PFSK-1 (cell line): ENCODE data around the gene CAMLG.

ENCODE experiments used
- POLR2AphosphoS5 ChIP-seq: IDR thresholded peaks from 2 replicates; pipeline ENCODE4 v1.6.1; 2012; ENCODE audit warnings: low read depth, mild to moderate bottlenecking, control low read depth, low read length, moderate library complexity
- SIN3A ChIP-seq: IDR thresholded peaks from 2 replicates; pipeline ENCODE4 v1.6.1; 2012; ENCODE audit warnings: mild to moderate bottlenecking, low read length, moderate library complexity, borderline replicate concordance; ENCODE audit not compliant: insufficient read depth
- TAF1 ChIP-seq: IDR thresholded peaks from 2 replicates; pipeline ENCODE4 v1.6.1; 2012; ENCODE audit warnings: low read length, control low read depth, borderline replicate concordance; ENCODE audit not compliant: insufficient read depth
- TF ChIP-seq, protein P1 (sequence below), 2 experiments: IDR thresholded peaks; 2 replicates each; pipeline versions ENCODE4 v1.6.1 to v1.8.0; 2011 to 2012; ENCODE audit warnings: low read depth in 2 of 2, low read length in 2 of 2, control low read depth in 1 of 2, inconsistent platforms in 1 of 2, mild to moderate bottlenecking in 1 of 2, moderate library complexity in 1 of 2; ENCODE audit not compliant: insufficient read depth in 1 of 2

GRCh38 chr5:134732819-134733218 lies 5.5 kb upstream of the CAMLG start:
- TF ChIP-seq POLR2AphosphoS5, result no peak
- no peak for TF ChIP-seq TAF1
- TF ChIP-seq, protein P1, sequence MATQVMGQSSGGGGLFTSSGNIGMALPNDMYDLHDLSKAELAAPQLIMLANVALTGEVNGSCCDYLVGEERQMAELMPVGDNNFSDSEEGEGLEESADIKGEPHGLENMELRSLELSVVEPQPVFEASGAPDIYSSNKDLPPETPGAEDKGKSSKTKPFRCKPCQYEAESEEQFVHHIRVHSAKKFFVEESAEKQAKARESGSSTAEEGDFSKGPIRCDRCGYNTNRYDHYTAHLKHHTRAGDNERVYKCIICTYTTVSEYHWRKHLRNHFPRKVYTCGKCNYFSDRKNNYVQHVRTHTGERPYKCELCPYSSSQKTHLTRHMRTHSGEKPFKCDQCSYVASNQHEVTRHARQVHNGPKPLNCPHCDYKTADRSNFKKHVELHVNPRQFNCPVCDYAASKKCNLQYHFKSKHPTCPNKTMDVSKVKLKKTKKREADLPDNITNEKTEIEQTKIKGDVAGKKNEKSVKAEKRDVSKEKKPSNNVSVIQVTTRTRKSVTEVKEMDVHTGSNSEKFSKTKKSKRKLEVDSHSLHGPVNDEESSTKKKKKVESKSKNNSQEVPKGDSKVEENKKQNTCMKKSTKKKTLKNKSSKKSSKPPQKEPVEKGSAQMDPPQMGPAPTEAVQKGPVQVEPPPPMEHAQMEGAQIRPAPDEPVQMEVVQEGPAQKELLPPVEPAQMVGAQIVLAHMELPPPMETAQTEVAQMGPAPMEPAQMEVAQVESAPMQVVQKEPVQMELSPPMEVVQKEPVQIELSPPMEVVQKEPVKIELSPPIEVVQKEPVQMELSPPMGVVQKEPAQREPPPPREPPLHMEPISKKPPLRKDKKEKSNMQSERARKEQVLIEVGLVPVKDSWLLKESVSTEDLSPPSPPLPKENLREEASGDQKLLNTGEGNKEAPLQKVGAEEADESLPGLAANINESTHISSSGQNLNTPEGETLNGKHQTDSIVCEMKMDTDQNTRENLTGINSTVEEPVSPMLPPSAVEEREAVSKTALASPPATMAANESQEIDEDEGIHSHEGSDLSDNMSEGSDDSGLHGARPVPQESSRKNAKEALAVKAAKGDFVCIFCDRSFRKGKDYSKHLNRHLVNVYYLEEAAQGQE (IDR thresholded peaks at IDR 0.05; ENCODE audit: insufficient read depth in 1 of 2, low read depth in 2 of 2, low read length in 2 of 2), result no peak
- no peak for TF ChIP-seq SIN3A
